ENCODE measurements around the gene ATP9B. TPM values are rescaled to one million over a fixed set of nuclear protein-coding genes. Genes with fewer than 3 reads are reported as not detected.
A peak's percentile ranks its signal among the peaks of the same experiment; 100 is the strongest.

The ATP9B gene
- total RNA-seq, 1 donor from 2014 or later: 27.3 TPM

DNA sequence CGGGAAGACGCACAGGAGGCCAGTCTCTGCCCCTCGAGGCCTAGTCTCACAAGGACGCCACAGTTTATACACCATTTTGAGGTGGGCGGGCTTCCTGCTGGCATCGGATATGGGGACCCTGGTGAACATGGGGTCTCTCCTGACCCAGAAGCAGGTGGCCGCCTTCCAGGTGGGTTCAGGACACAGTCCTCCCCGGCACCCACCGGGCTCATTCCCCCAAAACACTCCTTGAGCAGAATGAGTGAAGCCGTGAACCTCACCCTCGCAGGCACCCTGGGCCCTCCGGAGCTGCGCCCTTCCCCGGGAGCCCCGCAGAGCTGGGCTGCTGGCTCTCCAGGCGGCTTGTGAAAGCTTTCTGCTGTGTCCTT is 333.0 kb downstream of the ATP9B start:
- H3K4me3 Mint-ChIP-seq (ENCODE audit: unreplicated experiment): no peak overlapping the region
- H3K4me1 Mint-ChIP-seq (ENCODE audit: unreplicated experiment): peaks cover 32% of the 10 kb centered on the region
- no peaks in the 10 kb centered on the region for H3K9me3 Mint-ChIP-seq (ENCODE audit: unreplicated experiment)
- no peaks in the 10 kb centered on the region for H3K36me3 Mint-ChIP-seq (ENCODE audit: unreplicated experiment)
- DNase-seq (ENCODE audit: extremely low spot score, unreplicated experiment): no peak
- H3K27ac Mint-ChIP-seq (ENCODE audit: unreplicated experiment): peak overlapping the region; percentile 13
- TF ChIP-seq, protein P1, sequence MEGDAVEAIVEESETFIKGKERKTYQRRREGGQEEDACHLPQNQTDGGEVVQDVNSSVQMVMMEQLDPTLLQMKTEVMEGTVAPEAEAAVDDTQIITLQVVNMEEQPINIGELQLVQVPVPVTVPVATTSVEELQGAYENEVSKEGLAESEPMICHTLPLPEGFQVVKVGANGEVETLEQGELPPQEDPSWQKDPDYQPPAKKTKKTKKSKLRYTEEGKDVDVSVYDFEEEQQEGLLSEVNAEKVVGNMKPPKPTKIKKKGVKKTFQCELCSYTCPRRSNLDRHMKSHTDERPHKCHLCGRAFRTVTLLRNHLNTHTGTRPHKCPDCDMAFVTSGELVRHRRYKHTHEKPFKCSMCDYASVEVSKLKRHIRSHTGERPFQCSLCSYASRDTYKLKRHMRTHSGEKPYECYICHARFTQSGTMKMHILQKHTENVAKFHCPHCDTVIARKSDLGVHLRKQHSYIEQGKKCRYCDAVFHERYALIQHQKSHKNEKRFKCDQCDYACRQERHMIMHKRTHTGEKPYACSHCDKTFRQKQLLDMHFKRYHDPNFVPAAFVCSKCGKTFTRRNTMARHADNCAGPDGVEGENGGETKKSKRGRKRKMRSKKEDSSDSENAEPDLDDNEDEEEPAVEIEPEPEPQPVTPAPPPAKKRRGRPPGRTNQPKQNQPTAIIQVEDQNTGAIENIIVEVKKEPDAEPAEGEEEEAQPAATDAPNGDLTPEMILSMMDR (IDR thresholded peaks at IDR 0.05): no peak
- H3K27me3 Mint-ChIP-seq (ENCODE audit: unreplicated experiment): no peaks in the 10 kb centered on the region

DNA sequence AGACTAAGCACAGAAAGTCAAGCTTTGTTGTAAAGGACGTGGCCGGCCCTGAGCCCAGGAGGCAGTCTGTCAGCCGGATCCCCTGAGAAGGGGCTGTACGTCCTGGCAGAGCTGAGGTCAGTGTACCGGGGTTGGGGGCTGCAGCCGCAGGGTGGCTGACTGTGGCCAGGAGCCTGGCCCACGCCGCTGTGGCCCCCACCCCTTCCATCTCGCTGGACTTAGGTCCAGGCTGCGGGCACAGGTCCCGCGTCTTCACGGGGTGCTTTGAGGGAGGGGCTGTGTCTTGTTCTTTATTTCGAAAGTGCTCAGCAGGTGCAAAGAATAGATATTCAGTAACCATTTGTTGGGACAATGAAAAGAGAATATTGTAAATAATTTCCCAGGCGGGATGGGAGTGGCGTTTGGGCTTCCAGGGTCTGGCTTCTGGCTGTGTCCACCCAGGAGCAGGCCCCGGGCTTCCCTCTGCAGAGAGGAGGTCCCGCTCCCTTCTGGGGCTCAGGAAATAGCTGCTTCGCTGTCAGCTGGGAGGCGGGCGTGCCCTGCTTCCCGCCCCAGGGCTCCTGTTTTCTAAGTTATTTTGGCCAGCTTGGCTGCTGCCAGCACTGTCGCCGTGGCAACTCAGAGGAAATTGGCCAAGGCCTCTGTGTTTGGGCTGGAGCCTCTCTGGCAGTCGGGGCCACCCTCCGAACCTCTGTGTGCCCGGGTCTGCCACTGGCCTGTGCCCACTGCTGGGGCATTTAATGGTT is 334.0 kb downstream of the ATP9B start:
- Mint-ChIP-seq H3K4me3 (ENCODE audit: unreplicated experiment) (peak overlapping the region; percentile 18), H3K27ac (ENCODE audit: unreplicated experiment) (peak overlapping the region; percentile 81), H3K4me1 (ENCODE audit: unreplicated experiment) (peaks cover 32% of the 10 kb centered on the region), H3K36me3 (ENCODE audit: unreplicated experiment) (no peaks in the 10 kb centered on the region), H3K27me3 (ENCODE audit: unreplicated experiment) (no peaks in the 10 kb centered on the region), H3K9me3 (ENCODE audit: unreplicated experiment) (no peaks in the 10 kb centered on the region)
- TF ChIP-seq, protein P1 (IDR thresholded peaks at IDR 0.05): no peak
- DNase-seq (ENCODE audit: extremely low spot score, unreplicated experiment): peak; percentile 92

DNA sequence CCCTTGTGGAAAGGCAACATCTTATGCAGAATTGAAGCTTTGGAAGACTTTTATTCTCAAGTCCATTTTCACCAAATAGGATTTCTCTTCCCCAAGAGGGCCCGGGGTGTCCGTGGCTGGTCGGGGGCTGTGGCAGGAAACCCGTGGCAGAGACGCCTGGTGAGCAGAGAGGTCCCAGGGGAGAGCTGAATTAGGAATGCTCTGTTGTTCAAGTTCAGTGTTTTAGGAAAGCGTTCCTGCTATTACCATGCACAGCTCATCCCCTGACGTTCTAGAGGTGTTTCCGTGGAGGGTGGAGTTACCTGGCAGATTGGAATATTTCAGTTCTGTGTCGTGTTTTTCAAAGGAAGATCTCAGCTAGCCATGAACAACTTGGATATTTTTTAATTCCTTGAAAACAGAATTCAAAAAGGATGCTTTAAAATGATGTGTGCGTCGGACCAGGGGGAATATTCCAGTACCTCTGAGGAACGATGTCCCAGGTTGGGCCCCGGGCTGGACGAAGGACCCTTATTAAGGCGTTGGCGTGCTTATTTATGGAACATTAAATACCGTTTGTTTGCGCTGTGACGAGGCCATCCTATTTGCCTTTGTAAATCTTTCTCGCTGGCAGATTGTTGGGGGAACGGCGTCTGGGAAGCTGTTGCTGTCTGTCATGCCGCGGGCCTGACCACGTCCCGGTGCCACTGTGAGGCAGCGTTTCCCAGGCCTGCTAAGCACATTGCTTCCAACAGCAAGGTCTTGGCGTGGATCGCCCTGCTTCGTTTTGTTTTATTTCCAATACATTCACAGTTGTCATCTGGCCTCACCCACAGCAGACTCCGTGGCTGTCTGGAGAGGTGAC is 334.8 kb downstream of the ATP9B start:
- H3K4me1 Mint-ChIP-seq (ENCODE audit: unreplicated experiment): peaks cover 31% of the 10 kb centered on the region
- H3K9me3 Mint-ChIP-seq (ENCODE audit: unreplicated experiment): no peaks in the 10 kb centered on the region
- no peak for DNase-seq (ENCODE audit: extremely low spot score, unreplicated experiment)
- H3K27me3 Mint-ChIP-seq (ENCODE audit: unreplicated experiment): no peaks in the 10 kb centered on the region
- H3K36me3 Mint-ChIP-seq (ENCODE audit: unreplicated experiment): no peaks in the 10 kb centered on the region
- TF ChIP-seq, protein P1 (IDR thresholded peaks at IDR 0.05): no peak
- H3K4me3 Mint-ChIP-seq (ENCODE audit: unreplicated experiment): peak overlapping the region; percentile 18
- H3K27ac Mint-ChIP-seq (ENCODE audit: unreplicated experiment): peak overlapping the region; percentile 81

DNA sequence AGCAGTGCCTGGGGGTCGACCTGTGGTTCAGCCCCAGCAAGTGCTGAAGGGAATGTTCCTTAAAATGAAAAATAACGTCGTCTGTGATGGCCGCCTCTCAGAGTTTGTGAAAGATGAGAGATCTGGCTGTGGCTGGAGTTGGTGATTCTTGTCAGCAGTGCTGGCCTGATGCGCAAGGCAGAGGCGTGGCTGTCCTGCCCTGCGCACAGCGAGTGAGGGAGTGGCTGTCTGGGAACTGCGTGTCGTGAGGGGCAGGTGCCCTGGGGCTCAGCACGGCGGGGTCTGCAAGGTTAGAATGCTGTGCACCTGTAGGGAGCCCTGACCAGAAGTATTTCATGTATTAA is 335.3 kb downstream of the ATP9B start:
- peak overlapping the region; percentile 44 for H3K27ac Mint-ChIP-seq (ENCODE audit: unreplicated experiment)
- no peak overlapping the region for H3K4me3 Mint-ChIP-seq (ENCODE audit: unreplicated experiment)
- no peak for DNase-seq (ENCODE audit: extremely low spot score, unreplicated experiment)
- no peaks in the 10 kb centered on the region for H3K9me3 Mint-ChIP-seq (ENCODE audit: unreplicated experiment)
- TF ChIP-seq, protein P1 (IDR thresholded peaks at IDR 0.05): no peak
- H3K4me1 Mint-ChIP-seq (ENCODE audit: unreplicated experiment): peaks cover 30% of the 10 kb centered on the region
- no peaks in the 10 kb centered on the region for H3K27me3 Mint-ChIP-seq (ENCODE audit: unreplicated experiment)
- no peaks in the 10 kb centered on the region for H3K36me3 Mint-ChIP-seq (ENCODE audit: unreplicated experiment)
